ENCODE measurements around the gene LMO4.

The LMO4 gene

DNA sequence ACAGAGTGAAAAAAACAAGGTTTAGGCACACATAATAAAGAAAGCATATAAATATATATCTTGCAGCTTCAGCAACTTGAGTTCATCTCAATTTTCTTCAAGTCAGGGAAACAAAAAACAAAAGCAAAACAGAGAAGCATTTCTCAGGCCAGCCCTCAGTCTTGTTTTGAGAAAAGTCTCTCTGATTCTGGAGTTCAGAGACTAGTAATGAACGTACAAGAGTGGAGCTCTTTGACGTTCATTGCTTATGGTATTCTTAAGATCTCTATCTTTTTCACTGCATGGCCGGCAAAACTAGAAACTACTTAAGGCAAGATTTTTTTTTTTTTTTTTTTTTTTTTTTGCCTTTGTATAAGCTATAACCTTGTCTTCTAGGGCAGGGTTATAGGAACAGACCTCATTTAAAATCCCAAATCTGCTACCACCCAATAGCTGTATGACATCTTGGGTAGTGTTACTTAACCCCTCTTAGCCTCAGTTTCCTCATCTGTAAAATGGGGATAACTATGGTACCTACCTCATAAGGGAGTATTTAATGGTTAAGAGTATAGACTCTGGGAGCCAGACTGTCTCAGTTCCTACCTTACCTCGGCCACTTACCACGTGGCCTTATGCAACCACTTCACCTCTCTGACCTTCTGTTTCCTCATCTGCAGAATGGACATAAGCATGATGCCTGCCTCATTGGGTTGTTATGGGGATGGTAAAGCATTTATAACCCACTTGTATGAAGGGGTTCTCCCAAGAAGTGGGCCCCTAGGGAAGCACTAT, 33.6 kb downstream of the LMO4 start:
- no peak for DNase-seq

DNA sequence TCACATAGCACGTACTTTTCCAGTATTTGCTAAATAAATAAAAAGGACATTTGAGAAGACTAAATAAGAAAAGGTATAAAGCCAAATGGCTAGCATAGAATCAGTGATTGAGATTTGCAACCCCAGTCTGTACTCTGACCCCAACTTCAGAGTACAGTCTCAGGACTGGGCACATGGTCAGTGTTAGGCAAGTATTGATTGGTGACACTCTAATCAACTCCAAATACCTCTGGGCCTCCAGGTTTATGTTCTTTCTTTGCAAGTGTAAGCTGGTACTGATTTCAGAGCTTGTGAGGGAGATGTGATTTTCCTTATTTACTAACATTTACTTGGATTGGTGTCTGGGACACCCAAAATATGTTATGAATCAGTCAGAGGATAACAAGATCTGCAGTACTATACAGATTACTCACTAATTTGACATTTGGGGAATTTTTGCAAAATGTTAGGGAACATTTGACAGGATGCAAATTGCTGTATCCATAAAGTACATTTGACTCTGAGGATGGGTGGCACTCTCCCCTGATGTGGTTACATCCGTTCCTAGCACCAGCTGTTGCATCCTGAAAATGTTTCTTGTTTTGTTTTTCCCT, 34.2 kb downstream of the LMO4 start:
- no peak for DNase-seq

- DNase-seq = no peak
Observed at GRCh38 chr1:87367549-87367948, 38.9 kb downstream of the LMO4 start.

DNA sequence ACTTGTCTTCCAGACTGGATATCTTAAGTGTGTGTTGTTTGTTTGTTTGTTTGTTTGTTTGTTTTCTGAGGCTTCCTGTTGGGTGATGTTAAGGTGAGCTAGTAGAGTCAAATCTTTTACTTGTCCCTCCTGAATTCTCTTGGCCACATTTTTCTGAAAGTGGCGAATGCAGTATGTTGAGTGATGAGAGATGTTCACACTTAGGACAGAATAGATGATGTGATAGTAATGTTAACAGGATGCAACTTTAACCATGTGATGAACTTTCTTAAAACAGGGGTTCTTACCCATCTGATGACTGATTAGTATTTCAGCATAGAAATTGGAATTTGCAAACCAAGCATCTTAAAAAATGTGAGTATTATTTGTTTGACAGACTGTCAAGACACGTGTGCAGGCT, 40.2 kb downstream of the LMO4 start:
- DNase-seq = no peak

DNA sequence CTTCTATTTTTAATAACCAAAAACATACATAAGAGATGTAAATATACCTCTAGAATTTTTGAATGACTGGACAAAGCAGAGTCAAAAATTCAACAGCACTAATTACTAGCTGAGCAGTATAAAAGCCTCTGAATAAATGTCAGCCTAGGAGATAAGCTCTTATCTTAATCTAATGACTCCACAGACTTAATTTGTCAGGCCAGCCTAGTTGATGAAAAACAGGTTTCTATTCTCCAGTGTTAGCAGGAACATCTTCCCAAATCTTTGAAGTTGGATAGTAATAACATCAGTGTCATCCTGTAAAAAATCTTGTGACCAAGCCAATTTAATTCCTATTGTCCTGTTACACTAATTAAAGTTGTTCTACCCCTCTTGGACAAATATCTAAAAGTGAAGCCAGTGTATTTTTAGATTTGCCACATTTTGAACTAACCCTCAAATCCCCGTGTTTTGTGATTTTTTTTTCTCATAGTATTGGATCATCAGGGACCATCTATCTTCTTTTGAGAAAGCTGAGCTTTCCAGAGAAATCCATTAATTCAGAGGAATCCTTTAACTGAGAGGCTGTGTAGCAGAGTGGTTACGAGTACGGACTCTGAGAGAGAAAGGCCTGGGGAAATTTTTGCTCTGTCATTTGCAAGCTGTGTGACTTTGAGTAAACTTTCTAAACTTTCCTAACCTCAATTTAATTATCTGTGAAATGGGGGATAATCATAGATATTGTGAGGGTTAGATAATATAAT, 41.2 kb downstream of the LMO4 start:
- no peak for DNase-seq

GRCh38 chr1:87370544-87370943, 41.9 kb downstream of the LMO4 start:
- no peak for DNase-seq

- no peak for DNase-seq
Observed at GRCh38 chr1:87379306-87379705, 50.6 kb downstream of the LMO4 start.

- no peak for DNase-seq
Observed at GRCh38 chr1:87386217-87386790, 57.6 kb downstream of the LMO4 start.

- DNase-seq = no peak
Observed at GRCh38 chr1:87388411-87388810, 59.7 kb downstream of the LMO4 start.

DNA sequence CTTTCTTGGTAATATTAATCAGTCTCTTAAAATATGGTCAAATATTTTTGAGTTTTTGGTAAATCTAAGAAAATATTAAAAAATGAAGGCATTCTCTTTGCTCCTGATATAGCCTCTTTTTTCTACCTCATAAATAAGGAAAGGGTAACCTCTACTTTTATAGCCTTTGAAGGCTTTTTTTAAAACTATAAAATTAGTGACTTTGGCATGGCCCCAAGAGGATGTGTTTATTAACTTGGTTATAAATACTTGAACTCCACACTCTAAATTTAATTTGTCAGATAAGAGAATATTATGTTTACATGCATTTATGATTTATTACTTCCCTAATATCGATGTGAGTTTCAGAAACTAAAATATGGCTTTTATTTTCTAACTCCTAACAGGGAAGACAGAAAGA, 60.3 kb downstream of the LMO4 start:
- no peak for DNase-seq

DNA sequence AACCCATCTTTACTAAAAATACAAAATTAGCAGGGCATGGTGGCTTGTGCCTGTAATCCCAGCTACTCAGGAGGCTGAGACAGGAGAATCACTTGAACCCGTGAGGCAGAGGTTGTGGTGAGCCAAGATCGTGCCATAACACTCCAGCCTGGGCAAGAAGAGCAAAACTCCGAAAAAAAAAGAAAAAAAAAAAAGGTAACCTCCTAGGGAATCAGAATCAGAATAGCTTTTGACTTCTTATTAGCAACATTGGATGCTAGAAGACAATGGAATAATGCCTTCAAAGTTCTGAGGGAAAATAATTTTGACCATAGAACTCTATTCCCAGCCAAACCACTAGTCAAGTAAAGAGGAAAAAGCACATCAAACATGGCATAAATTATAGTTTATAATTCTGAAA, 60.9 kb downstream of the LMO4 start:
- no peak for DNase-seq

- DNase-seq = no peak
Observed at GRCh38 chr1:87392248-87393192, 63.8 kb downstream of the LMO4 start.

DNA sequence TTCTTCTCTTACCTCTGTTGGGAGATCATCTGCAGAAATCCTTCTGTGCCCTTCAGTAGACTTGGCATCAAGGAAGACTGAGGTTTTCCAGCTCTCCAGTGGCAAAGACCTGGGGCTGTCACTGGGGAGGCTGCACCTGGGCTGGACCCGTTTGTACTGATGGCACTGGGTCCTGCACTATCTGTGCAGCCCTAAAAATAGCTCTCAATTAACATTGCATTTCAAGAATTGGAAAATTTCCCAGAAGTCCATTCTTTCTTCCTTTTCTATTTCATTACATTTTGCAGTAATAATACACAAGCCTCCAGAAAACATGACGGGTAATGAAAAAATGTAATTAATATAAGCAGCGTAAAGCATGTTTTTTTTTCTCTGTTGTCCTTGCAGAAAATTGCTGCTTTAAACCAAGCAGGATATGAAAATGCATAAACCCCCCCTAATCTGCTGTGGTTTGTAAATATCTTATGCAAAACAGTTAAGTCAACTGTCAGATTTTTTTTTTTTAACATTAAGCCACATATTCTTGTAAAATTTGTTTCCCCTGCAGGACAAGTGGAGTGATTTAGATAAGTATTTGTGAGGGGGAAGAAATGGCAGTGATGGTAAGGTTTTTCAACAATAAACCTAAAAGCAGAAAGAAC, 64.9 kb downstream of the LMO4 start:
- no peak for DNase-seq

DNA sequence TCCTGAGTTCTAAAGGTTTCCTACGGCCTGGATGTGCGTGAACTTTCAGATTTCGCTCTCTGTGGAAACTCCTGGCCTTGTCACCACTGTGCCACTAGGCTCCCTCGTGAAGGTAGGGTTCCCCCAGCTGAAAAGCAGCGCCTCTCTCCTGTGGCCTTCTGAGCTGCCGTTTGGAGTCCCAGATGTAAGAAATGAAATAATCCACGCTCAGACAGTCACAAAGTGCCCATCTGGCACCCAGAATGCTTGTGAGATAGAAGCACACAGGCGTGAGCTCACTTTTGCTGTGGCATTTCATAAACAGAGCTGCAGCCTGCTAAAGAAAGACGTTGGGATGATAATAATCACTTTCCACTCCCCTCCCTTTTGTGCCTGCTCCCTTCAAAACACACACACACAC, 65.8 kb downstream of the LMO4 start:
- no peak for DNase-seq

DNA sequence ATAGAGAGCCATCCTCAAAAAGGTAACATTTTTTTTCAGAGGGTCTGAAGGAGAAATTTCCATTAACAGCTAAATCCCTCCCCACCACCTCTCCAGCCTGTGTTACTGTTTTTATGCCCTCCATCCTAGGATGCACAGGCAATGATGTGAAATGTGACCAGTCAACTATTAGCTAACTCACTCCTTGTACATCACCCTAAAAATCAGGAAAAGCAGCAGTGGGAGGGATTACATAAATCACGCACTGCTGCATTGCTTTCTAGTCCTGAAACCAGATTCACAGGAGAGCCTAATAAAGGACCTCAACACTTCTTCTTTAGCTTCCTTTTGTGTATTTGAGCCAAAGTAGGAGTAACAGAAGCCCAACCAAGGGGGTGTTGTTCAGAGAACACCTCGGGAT, 66.3 kb downstream of the LMO4 start:
- no peak for DNase-seq

Measured in activated CD4-positive, alpha-beta T cell treated with anti-CD3 and anti-CD28 coated beads for 48 hours (primary cell).